HCT116 (cell line): Measurements from ENCODE around the gene PTGER3. TPM values are rescaled to one million over a fixed set of nuclear protein-coding genes. Genes with fewer than 3 reads are reported as not detected.

Source experiments
- ATAC-seq: fragments of 200-7000 bp; cut with Tn5 transposase; 2 replicates; pipeline ENCODE4 v1.9.1; 2020; ENCODE audit warnings: mild to moderate bottlenecking, moderate library complexity
- BruUV-seq: library from RNA; stranded (reverse); fragments of 400-500 nt; replicated peaks from 2 replicates; lab custom pipeline; 2021; lab: Mats Ljungman, UMichigan
- CTCF ChIA-PET: fragments of 300-600 bp; sonication (Branson Sonifier 250); formaldehyde crosslinking; loops from one replicate; lab custom pipeline; 2021; ENCODE audit warnings: antibody characterized with exemption; lab: Charles Lee
- POLR2A ChIA-PET: fragments of 300-600, 350-600 bp; sonication (Branson Sonifier 250); formaldehyde crosslinking; loops from one replicate; lab custom pipeline; 2021; ENCODE audit warnings: antibody characterized with exemption; lab: Charles Lee
- RAD21 ChIA-PET, 2 experiments: fragments of 300-600 bp; sonication (Branson Sonifier 250); formaldehyde crosslinking; loops; one replicate each; lab custom pipeline; 2023; ENCODE audit warnings: low total read pairs in 2 of 2; ENCODE audit not compliant: uncharacterized antibody in 2 of 2, unreplicated experiment in 2 of 2, low non-redundant PET in 1 of 2; lab: Charles Lee
- DNase-seq: peaks from one replicate; pipeline ENCODE4 v3.0.0-alpha.2; 2010; ENCODE audit warnings: low read depth, low spot score
- H2AFZ ChIP-seq: fragments of 200-600 bp; shearing (Covaris generic), sonication (generic); 2 replicates; pipeline ENCODE4 v1.6.1; 2017; ENCODE audit warnings: low read depth, mixed run types, mixed read lengths, antibody characterized with exemption, low read length; ENCODE audit not compliant: poor library complexity, severe bottlenecking
- H3K27ac ChIP-seq: 2 replicates; pipeline ENCODE4 v1.5.1; 2012; ENCODE audit warnings: low read depth, low read length
- H3K27me3 ChIP-seq: fragments of 200-600 bp; sonication (generic); 2 replicates; pipeline ENCODE4 v1.6.1; 2016; ENCODE audit warnings: mixed run types, low read length, mixed read lengths; ENCODE audit not compliant: insufficient read depth
- H3K36me3 ChIP-seq, 2 experiments: fragments of 200-500 bp in 1 of 2; fragments of 200-600 bp in 1 of 2; sonication (Bioruptor generic) in 1 of 2; sonication (generic) in 1 of 2; 2 replicates each; pipeline versions ENCODE4 v1.5.1 to v1.6.1; 2014 to 2016; ENCODE audit warnings: low read length in 2 of 2, inconsistent platforms in 1 of 2, mixed read lengths in 1 of 2, mixed run types in 1 of 2; ENCODE audit not compliant: insufficient read depth in 2 of 2, control insufficient read depth in 1 of 2
- H3K4me1 ChIP-seq, 2 experiments: fragments of 200-600 bp in 1 of 2; sonication (generic) in 1 of 2; 2 replicates each; pipeline versions ENCODE4 v1.5.1 to v1.6.1; 2012 to 2017; ENCODE audit warnings: low read length in 2 of 2, inconsistent platforms in 1 of 2, mild to moderate bottlenecking in 1 of 2, mixed read lengths in 1 of 2, mixed run types in 1 of 2, moderate library complexity in 1 of 2; ENCODE audit not compliant: insufficient read depth in 2 of 2, control insufficient read depth in 1 of 2
- H3K4me2 ChIP-seq: fragments of 200-600 bp; sonication (generic); 2 replicates; pipeline ENCODE4 v1.6.1; 2017; ENCODE audit warnings: mixed run types, low read length, mixed read lengths
- H3K4me3 ChIP-seq, 2 experiments: fragments of 200-600 bp in 1 of 2; sonication (generic) in 1 of 2; replicated peaks in 1 of 2; 2 replicates each; pipeline ENCODE4 v1.5.1; 2011 to 2016; ENCODE audit warnings: low read length in 2 of 2, control low read depth in 1 of 2, low read depth in 1 of 2, mild to moderate bottlenecking in 1 of 2, mixed read lengths in 1 of 2, mixed run types in 1 of 2
- H3K79me2 ChIP-seq: fragments of 200-600 bp; sonication (generic); 2 replicates; pipeline ENCODE4 v1.6.1; 2017; ENCODE audit warnings: mild to moderate bottlenecking, mixed run types, low read length, moderate library complexity, mixed read lengths; ENCODE audit not compliant: insufficient read depth
- H3K9ac ChIP-seq: fragments of 200-600 bp; sonication (generic); 2 replicates; pipeline ENCODE4 v1.6.1; 2016; ENCODE audit warnings: low read length, mixed read lengths
- H3K9me2 ChIP-seq: fragments of 200-600 bp; sonication (generic), shearing (Covaris generic); 2 replicates; pipeline ENCODE4 v1.6.1; 2017; ENCODE audit warnings: mixed run types, mild to moderate bottlenecking, moderate library complexity; ENCODE audit not compliant: insufficient read depth
- H3K9me3 ChIP-seq, 2 experiments: fragments of 200-500 bp in 1 of 2; fragments of 200-600 bp in 1 of 2; sonication (Bioruptor generic) in 1 of 2; sonication (generic) in 1 of 2; 2 replicates each; pipeline ENCODE4 v1.6.1; 2014 to 2017; ENCODE audit warnings: low read length in 2 of 2, mixed read lengths in 2 of 2, inconsistent platforms in 1 of 2, low read depth in 1 of 2, mild to moderate bottlenecking in 1 of 2, mixed run types in 1 of 2, moderate library complexity in 1 of 2; ENCODE audit not compliant: control insufficient read depth in 1 of 2, insufficient read depth in 1 of 2
- H4K20me1 ChIP-seq: fragments of 200-600 bp; sonication (generic), shearing (Covaris generic); 2 replicates; pipeline ENCODE4 v1.6.1; 2017; ENCODE audit warnings: mixed run types, mild to moderate bottlenecking, moderate library complexity; ENCODE audit not compliant: insufficient read depth
- ATF3 ChIP-seq: IDR thresholded peaks from 2 replicates; pipeline ENCODE4 v1.6.1; 2012
- CBX3 ChIP-seq: IDR thresholded peaks from 2 replicates; pipeline ENCODE4 v1.6.1; 2012; ENCODE audit warnings: low read depth
- SP1 ChIP-seq: IDR thresholded peaks from 2 replicates; pipeline ENCODE4 v1.6.1; 2012; ENCODE audit warnings: low read depth
- YY1 ChIP-seq: IDR thresholded peaks from 2 replicates; pipeline ENCODE4 v1.6.1; 2011; ENCODE audit warnings: low read length, low read depth, moderate library complexity, mild to moderate bottlenecking; ENCODE audit not compliant: insufficient replicate concordance; ENCODE audit errors: extremely low read depth
- intact Hi-C: fragments of 100-400 bp; cut with micrococcal nuclease; formaldehyde crosslinking; loops from 2 replicates; pipeline ENCODE4 v1.10.0; 2022
- total RNA-seq: library from RNA; stranded (reverse); gene quantifications from one replicate; pipeline ENCODE4 v1.2.1, GENCODE V29; 2021; ENCODE audit not compliant: unreplicated experiment

PTGER3 gene
- total RNA-seq, 1 experiment from 2014 or later = 0.05 TPM

GRCh38 chr1:71039661-71040262, 7.9 kb downstream of the PTGER3 start:
- no peaks in the 10 kb centered on the region for H3K79me2 ChIP-seq
- H3K4me3 ChIP-seq = no peak overlapping the region
- POLR2A ChIA-PET = no interaction called here
- TF ChIP-seq SP1 (no peak), YY1 (no peak)
- RAD21 ChIA-PET = no interaction called here
- H3K9me2 ChIP-seq = no peaks in the 10 kb centered on the region
- DNase-seq = no peak
- ATAC-seq = no peak
- H3K36me3 ChIP-seq = no peaks in the 10 kb centered on the region
- H3K27ac ChIP-seq = no peak overlapping the region
- H3K27me3 ChIP-seq = peaks cover 62% of the 10 kb centered on the region
- intact Hi-C loops = no loop called here
- H3K9me3 ChIP-seq = no peaks in the 10 kb centered on the region
- H3K4me2 ChIP-seq = no peak overlapping the region
- no peak overlapping the region for H2AFZ ChIP-seq
- no TSS peak for BruUV-seq
- H4K20me1 ChIP-seq = no peaks in the 10 kb centered on the region
- H3K9ac ChIP-seq = no peak overlapping the region
- no peaks in the 10 kb centered on the region for H3K4me1 ChIP-seq
- CTCF ChIA-PET = no interaction called here

- Histone ChIP-seq H3K9me2 (no peaks in the 10 kb centered on the region), H3K27me3 (peaks cover 69% of the 10 kb centered on the region), H3K4me1 (no peaks in the 10 kb centered on the region), H3K27ac (no peak overlapping the region), H3K4me2 (no peak overlapping the region), H3K4me3 (no peak overlapping the region), H3K79me2 (no peaks in the 10 kb centered on the region), H4K20me1 (no peaks in the 10 kb centered on the region), H3K9me3 (no peaks in the 10 kb centered on the region), H2AFZ (no peak overlapping the region), H3K9ac (no peak overlapping the region), H3K36me3 (no peaks in the 10 kb centered on the region)
- intact Hi-C loops = no loop called here
- TF ChIP-seq CBX3 (no peak), ATF3 (no peak)
- ChIA-PET RAD21 (no interaction called here), POLR2A (no interaction called here), CTCF (no interaction called here)
- BruUV-seq = no TSS peak
- DNase-seq (no peak), ATAC-seq (no peak)
These were observed 8.7 kb downstream of the PTGER3 start for GRCh38 chr1:71038942-71039341.
